Kidney epithelial cell (primary cell): ENCODE measurements around the gene DET1. TPM values are rescaled to one million over a fixed set of nuclear protein-coding genes. Genes with fewer than 3 reads are reported as not detected.

Experiments
- DNase-seq: peaks from one replicate; pipeline ENCODE4 v3.0.0-alpha.2; 2010; ENCODE audit warnings: low read depth
- H3K27me3 ChIP-seq: 2 replicates; pipeline ENCODE4 v1.6.0; 2011; ENCODE audit warnings: low read length; ENCODE audit not compliant: control insufficient read depth, insufficient read depth
- H3K36me3 ChIP-seq: 2 replicates; pipeline ENCODE4 v1.5.1; 2011; ENCODE audit warnings: low read length; ENCODE audit not compliant: control insufficient read depth, insufficient read depth
- H3K4me3 ChIP-seq: 2 replicates; pipeline ENCODE4 v1.5.1; 2011; ENCODE audit warnings: low read depth, mild to moderate bottlenecking, control low read depth, low read length
- CTCF ChIP-seq: IDR thresholded peaks from 2 replicates; pipeline ENCODE4 v1.5.1; 2011; ENCODE audit warnings: mild to moderate bottlenecking, moderate library complexity, low read length, control low read depth, inconsistent platforms; ENCODE audit not compliant: insufficient read depth, poor library complexity, severe bottlenecking
- total RNA-seq: library from RNA; depleted of rRNA; stranded (reverse); fragments of >200 nt; gene quantifications from 2 replicates; pipeline ENCODE4 v1.2.3, GENCODE V29; 2015

Gene DET1
- total RNA-seq, 1 donor from 2014 or later: 6.0 TPM

GRCh38 chr15:88487796-88488523 lies 58.5 kb downstream of the DET1 start:
- no peak for TF ChIP-seq CTCF
- Histone ChIP-seq H3K36me3 (no peaks in the 10 kb centered on the region), H3K27me3 (no peaks in the 10 kb centered on the region), H3K4me3 (no peak overlapping the region)
- no peak for DNase-seq

GRCh38 chr15:88487178-88487795 lies 59.2 kb downstream of the DET1 start:
- no peak for TF ChIP-seq CTCF
- no peak overlapping the region for H3K4me3 ChIP-seq
- H3K36me3 ChIP-seq: no peaks in the 10 kb centered on the region
- DNase-seq: no peak
- H3K27me3 ChIP-seq: no peaks in the 10 kb centered on the region

GRCh38 chr15:88484682-88485331 lies 61.7 kb downstream of the DET1 start:
- no peak for DNase-seq
- no peaks in the 10 kb centered on the region for H3K36me3 ChIP-seq
- no peaks in the 10 kb centered on the region for H3K27me3 ChIP-seq
- TF ChIP-seq CTCF: no peak
- no peak overlapping the region for H3K4me3 ChIP-seq

GRCh38 chr15:88482263-88482662 lies 64.2 kb downstream of the DET1 start:
- no peaks in the 10 kb centered on the region for H3K36me3 ChIP-seq
- TF ChIP-seq CTCF: no peak
- H3K27me3 ChIP-seq: no peaks in the 10 kb centered on the region
- H3K4me3 ChIP-seq: no peak overlapping the region
- DNase-seq: no peak

- Histone ChIP-seq H3K4me3 (no peak overlapping the region), H3K27me3 (no peaks in the 10 kb centered on the region), H3K36me3 (no peaks in the 10 kb centered on the region)
- no peak for TF ChIP-seq CTCF
- DNase-seq: no peak
Measured at GRCh38 chr15:88480981-88481380, 65.5 kb downstream of the DET1 start.
